Kasumi-1 (cell line): ENCODE measurements around the gene AZU1.
A peak's percentile ranks its signal among the peaks of the same experiment; 100 is the strongest.

Experiments
- DNase-seq, 2 experiments: peaks; one replicate each; lab custom pipeline; 2025; lab: John Stamatoyannopoulos, UW

The AZU1 gene, protein sequence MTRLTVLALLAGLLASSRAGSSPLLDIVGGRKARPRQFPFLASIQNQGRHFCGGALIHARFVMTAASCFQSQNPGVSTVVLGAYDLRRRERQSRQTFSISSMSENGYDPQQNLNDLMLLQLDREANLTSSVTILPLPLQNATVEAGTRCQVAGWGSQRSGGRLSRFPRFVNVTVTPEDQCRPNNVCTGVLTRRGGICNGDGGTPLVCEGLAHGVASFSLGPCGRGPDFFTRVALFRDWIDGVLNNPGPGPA

DNA sequence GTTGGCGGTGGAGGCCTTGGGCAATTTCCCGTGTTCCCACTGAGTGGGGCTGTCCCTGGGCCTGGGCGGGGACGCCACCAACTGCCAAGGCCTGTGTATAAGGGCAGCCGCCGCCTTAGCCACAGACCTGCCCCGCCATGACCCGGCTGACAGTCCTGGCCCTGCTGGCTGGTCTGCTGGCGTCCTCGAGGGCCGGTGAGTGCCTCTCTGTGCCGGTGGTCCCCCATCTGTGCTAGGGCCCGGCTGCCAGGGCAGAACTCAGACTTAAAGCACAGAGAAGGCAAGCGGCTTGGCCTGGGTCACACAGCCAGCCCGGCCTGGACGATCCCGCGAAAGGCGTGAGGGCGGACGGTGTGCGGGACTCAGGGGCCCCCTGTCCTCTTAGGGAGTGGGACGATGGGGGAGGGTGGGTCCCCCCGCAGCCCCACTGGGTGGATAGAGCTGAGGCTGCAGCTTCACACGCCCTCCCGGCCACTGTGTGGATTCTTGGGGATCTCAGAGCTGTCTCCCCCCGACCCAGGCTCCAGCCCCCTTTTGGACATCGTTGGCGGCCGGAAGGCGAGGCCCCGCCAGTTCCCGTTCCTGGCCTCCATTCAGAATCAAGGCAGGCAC lies at the start of gene AZU1:
AZU1 (plus strand) TSS at position 128 of the 612 bp plus-strand sequence; CDS start at position 138, 10 bp downstream.
- peak; percentile 70 to 71 for DNase-seq

DNA sequence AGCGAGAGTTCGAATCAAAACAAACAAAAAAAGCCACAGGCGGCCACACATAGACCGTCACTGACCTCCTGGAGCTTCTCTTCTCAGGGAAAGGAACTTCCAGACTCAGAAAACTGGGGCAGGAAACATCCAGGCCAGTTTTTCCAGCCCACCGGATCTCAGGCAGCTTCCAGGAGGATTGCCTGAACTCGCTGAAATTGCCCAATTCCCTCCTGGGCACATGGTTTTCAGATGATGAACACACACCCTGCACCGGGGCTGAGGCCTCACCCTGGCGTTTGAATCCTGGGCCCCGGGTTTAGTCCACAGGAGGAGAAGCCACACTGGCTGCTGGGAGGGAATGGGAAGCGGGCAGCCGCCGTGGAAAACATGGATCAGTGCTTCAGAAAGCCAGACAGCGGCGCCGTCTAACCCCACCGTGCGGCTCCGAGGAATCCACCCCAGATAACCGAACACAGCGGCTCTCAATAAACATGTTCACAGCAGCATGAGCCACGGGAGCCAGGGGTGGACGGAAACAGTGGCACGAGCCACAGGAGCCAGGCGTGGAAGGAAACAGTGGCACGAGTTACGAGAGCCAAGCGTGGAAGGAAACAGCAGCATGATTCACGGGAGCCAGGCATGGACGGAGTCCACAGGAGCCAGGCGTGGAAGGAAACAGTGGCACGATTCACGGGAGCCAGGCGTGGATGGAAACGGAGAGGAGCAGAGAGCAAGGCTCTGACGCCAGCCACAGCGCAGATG lies 48.6 kb upstream of the AZU1 start:
- no peak for DNase-seq

DNA sequence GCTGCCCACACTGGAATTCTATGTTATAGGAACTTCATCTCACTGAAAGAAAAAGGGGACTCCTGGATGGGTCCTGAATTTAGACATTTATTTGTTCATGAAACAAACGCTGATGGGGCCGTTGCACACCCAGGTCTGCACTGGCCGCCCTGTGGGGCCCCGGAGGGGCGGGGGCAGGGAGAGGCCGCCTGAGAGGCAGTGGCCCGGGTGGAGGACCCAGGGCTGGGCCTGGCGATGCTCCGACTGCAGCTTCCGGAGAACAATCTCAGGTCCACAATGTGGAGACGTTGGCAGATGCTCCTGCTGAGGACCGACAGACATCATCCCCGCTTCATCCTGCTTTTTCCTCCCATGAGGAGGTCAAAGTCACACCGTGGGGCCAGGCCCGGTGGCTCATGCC lies 46.7 kb upstream of the AZU1 start:
- DNase-seq = no peak

DNA sequence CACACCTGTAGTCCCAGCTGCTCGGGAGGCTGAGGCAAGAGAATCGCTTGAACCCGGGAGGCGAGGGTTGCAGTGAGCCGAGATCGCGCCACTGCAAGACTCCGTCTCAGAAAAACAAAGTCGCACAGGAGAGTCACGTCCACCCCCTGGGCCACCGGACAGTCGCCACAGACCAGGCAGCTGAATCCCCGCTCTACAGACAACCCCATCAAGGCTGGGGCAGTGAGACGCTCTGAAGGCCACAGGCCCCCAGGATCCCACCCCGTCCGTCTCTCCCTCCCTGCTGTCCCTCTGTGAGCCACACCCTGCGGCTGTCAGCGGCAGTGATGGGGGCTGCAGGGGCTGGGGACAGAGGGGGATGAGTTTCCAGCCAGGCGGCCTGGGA lies 45.8 kb upstream of the AZU1 start:
- no peak for DNase-seq

DNA sequence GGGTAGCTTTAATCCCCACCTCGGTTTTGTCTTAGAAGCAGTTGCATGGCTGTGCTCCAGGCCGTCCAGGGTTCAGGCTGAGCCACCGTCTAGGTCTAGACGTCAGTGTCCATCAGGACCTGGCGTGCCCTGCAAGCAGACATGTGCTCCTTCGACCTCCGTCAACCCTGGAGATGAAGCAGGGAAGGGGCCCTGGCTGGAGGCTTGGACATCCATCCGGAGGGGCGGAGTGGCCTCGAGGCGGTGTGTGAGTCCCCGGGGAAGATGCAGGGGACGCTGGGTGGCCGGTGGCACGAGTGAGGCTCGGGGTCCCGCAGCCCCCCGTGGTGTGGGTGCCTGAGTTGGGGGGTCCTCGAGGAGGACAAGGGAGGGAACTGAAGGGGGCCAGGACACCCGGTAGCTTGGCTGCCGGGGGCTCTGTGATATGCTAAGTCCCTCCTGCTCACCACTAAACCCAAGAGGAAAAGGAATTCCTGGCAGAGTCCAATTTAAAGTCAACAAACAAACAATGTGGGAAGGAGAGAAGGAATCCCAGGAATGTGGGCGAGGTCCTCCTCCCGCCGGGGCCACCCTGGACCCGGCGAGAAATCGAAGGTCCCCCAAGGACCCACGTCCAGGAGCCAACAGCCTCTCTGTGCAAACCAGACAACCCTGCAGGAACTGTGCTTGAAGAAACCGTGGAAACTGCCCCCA lies 45.3 kb upstream of the AZU1 start:
- no peak for DNase-seq

DNA sequence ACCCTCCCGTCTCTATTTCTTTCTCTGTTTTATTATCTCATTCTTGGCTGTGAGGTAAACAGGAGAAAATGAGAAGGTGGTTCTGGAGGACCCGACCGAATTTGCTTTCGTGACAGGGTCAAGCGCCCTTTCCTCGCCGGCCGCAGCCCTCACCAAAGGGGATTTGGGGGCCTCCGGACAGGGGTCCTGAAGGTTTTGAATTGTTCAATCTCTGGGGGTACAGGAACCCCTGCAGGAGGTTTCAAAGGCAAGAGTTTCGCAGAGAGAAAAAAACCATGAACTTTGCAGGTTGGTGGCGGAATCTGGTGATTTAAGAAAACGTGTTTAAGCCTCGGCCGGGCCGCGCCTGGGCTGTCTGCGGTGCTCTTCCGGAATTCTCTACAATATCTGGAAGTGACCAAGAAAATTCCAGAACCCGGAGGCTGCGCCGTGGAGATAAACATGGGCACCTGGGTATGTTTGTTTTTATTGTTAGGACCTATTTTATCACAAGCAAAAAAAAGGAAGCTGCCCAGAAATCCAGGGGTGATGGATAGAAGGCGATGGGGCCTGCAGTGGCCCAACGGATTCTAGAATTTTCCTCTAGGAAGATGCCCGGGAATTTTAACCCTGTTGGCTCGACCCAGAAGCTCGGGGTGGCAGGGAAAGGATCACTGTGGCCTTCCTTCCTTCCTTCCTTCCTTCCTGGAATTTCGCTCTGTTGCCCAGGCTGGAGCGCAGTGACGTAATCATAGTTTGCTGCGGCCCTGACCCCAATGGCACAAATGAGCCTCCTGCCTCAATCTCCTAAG lies 44.6 kb upstream of the AZU1 start:
- no peak for DNase-seq

DNA sequence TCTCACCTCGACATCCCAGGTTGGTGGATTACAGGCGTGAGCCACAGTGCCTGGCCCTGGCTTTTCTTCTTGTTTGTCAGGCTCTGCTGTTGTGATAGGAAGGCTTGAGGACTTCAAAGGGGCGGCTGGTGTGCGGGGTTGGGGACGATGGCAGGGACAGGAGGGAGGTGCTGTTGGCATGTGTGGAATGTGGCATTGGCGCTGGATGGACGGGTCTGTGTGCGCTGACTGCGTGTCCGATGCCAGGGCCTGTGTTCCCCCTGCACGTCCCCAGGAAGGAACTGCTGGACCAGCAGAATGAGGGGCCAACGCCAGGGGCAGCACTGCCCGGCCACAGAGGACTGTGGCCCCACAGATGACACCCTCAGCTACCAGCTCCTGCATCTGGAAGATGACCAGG lies 43.1 kb upstream of the AZU1 start:
- no peak for DNase-seq

DNA sequence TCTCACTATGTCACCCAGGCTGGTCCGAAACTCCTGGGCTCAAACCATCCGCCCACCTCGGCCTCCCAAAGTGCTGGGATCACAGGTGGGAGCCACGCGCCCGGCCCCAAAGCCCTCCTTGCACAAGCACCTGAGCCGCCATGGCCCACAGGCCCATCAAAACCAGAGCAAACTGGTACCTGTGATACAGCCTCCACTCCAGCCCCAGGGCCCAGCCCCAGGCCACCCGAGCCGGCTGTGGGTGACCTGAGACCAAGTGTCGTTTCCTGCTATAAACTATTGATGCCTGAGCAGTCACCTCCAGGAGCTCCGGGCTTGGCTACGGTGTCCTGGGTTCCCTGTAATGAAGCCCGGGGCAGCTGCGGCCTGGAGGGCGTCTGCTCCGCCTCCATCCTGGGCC lies 40.1 kb upstream of the AZU1 start:
- DNase-seq = no peak

DNA sequence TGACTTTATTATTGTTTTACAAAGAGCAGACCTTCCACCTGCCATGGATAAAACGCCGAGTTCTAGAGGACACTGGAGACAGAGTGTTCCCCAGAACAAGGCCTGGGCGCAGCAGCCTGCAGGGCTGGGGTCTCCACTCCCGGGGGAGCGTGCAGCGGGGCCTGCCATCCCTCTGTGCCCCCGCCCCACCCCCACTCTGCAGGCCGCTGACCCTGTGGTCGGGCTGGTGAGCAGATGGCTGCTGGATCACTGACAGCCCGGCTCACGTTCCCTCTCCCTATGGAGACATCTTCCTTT lies 39.0 kb upstream of the AZU1 start:
- no peak for DNase-seq

DNA sequence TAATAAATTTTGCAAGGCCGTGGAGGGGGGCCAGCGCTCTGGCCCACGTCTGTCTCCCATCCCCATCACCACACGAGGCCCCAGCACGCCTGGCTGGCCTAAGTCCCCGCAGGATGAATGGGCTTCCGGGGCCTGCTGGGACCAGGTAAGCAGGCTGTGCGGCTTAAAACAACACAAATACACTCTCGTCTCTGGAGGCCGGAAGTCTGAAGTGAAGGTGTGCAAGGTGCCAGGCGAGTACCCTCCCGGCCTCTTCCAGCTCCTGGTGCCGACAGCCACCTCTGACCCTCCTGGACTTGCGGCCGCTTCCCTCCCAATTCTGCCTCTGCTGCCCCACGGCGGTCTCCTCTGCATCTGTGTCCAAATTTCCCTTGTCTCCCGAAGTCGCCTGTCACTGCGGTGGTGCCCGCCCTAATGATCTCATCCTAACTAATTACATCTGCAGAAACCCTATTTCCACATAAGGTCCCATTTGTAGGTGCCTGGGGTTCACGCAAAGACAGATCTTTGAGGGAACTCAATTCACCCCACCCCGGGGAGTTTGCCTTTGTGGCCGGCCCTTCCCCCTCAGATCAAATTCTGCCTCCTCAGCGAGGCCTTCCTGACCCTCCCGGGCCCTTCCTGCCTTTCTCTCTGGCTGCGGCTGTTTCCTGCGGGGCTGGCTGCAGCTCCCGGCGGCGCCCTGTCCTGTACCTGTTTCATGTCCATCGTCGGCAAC lies 38.5 kb upstream of the AZU1 start:
- DNase-seq = peak; percentile 48 to 52

DNA sequence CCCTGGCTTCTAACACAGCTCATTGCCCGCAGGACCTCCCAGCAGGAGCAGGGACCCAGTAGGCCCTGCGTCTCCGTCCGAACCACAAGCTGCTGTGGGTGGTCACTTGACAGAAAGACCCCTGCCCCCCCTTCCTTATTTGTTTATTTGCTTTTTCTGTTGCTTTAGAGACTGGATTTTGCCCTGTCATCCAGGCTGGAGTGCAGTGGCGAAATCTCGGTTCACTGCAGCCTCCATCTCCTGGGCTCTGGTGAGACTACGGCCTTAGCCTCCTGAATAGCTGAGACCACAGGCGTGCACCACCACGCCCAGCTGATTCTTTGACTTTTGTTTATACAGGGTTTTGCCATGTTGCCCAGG lies 38.0 kb upstream of the AZU1 start:
- no peak for DNase-seq

DNA sequence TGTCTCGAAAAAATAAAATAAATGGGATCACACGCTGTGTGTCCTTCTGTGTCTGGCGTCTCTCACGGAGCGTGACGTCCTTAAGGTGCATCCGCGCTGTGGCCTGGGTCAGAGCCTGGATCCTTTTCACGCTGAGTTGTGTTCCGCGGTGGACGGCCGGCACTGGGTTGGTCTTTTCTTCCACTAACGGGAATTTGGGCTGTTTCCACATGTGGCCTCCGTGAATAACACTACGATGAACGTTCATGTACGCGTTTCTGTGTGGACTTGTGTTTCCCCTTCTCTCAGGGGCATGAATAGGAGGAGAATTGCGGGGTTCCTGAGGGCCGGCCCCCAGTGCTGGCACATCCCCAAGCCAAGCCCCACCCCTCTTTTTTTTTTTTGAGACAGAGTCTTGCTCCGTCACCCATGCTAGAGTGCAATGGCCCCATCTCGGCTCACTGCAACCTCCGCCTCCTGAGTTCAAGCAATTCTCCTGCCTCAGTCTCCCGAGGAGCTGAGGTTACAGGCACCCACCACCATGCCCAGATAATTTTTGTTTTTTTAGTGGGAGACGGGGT lies 36.5 kb upstream of the AZU1 start:
- DNase-seq = no peak

DNA sequence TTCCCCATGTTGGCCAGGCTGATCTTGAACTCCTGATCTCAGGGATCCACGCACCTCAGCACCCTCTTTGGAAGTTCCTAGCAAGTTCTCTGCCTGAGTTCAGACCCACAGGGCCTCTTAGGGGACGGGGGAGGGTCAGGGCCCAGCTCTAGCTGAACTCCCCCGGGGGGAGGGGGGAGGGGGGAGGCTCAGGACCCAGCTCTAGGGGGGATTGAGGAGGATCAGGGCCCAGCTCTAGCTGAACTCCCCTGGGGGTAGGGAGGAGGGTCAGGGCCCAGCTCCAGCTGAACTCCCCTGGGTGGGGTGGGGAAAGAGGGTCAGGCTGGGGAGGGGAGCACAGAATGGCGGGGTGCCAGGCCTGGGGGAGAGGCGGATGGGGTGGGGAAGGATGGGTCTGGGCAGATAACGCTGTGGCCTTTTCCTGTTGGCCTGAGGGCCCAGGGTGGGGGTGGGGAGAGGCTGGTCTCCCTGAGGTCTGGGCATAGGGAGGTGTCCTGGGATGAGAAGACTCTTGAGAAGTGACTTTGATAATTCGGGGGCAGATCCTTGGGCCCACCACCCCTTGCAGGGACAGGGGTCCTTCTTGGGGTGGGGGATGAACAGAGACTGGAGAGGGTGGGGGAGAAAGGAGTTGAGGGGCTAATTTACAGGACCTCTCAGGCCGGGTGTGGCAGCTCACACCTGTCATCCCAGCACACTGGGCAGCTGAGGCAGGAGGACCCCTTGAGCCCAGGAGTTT lies 35.9 kb upstream of the AZU1 start:
- no peak for DNase-seq

DNA sequence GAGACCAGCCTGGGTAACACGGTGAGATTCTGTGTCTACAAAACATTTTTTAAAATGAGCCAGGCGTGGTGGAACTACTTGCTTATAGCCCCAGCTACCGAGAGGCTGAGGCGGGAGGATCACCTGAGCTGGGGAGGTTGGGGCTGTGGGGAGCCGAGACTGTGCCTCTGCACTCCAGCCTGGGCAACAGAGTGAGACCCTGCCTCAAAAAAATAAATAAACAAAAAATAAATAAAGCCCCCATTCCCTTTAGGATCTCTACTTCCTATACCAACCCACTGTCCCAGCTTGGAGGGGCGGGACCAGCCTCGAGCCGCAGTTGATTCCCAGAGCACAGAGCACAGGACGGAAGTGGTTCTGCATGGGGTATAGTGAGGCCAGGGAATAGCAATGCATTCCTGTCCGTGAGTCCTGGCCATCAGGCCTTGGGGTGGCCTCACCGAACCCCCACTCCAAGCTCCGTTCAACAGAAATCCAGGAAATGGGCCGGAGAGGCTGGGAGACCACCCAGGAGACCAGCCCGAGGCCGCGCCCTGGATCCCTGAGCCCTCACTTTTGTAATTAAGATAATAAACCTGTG lies 35.2 kb upstream of the AZU1 start:
- DNase-seq = no peak

DNA sequence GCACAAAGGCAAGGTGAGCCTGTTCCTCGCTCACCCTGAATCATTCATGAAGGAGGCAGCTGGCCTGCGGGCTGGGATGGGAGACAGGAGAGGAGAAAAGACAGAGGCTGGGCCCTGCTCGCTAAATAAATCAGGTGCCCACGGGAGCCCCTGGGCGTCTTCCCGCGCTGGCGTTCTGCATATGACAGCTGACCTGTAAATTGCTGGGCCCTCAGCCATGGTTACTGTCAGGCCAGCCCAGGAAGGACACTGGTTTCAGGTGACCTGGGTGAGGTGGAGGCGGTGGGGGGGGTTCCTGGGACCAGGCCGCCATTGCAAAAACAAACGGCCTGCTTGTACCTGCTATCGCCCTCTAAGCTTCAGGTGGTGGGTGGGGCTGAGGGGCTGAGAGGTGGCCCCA lies 33.8 kb upstream of the AZU1 start:
- DNase-seq = no peak

DNA sequence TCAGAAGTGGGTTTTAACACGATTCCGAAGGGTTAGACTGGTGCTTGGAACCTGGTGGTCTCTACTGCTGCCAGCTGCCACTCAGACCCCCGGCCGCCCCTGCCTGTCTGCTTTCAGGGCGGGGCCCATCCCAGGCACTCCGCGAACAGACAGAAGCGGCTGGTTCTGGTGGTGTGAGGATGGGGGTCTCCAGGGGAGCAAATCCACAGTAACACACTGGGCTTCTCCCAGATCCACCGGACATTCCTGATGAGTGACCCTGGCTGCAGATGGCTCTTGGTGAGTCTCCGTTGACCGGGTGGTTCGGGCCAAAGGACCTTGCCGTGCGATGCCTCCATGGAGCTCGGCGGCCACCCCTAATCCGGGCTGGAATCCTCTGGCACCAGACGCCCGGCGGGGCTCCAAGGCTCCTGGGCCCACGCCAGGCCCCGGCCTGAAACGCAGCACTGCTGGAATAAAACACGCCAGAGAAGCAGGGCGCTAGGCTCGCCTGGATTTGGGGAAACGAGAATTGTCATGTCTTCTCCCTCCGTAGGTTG lies 32.5 kb upstream of the AZU1 start:
- DNase-seq = no peak

DNA sequence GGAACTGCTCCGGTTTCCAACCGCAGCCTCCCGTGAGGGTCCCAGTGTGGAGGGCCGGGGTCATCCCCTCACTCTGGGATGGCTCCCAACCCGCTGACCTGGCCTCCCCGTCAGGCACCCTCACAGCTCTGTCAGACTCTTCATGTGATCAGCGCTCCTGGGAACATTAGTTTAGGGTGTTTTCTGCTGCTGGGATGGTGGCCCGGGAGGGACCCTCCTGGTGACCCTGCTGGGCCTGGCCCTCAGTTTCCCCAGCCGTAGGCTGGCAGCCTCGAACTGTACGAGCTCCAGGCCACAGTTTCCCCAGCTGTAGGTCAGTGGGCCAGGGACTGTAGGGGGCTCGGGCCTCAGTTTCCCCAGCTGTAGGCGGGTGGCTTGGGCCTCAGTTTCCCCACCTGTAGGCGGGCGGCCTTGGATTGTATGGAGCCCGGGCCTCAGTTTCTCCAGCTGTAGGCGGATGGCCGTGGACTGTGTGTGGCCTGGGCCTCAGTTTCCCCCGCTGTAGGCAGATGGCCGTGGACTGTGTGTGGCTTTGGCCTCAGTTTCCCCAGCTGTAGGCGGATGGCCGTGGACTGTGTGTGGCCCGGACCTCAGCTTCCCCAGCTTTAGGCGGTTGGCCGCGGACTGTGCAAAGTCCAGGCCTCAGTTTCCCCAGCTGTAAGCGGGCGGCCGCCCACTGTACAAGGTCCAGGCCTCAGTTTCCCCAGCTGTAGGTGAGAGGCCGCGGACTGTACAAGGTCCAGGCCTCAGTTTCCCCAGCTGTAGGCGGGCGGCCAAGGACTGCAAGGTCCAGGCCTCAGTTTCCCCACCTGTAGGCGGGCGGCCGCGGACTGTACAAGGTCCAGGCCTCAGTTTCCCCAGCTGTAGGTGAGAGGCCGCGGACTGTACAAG lies 31.7 kb upstream of the AZU1 start:
- DNase-seq = no peak

DNA sequence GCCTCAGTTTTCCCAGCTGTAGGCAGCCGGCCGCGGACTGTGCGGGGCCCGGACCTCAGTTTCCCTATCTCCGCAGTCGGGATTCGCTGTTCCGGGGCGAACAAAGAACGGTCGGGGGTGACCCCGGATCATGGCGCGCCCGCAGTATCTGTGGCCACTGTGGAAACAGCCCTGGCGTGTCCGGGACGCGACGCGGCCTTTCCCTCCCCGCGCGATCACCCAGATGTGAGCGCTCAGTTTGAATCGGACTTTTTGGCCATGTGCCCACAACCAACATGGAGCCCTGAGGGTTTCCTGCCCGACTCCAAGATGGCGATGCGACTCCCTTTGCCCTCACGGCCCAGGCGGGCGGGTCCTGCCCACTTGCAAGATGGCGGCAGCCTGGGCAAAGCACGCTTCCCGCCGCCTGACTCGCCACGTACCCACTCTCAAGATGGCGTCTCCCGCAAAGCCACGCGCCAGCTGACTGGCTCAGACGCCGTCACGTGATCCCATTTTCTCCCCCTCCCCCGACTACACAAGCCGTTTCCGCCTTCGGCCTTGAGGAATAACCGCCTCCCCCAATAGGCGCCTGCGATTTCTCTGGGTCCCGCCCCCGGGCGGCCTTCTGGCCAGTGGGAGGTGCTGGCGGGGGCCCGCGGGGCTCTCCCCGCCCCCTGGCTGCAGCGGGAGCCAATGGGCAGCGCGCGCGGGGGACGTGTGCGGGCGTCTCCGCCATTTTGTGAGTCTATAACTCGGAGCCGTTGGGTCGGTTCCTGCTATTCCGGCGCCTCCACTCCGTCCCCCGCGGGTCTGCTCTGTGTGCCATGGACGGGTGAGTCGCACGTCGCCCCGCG lies 30.7 kb upstream of the AZU1 start, which contains the start of gene PTBP1:
PTBP1 (plus strand) TSS at position 761 of the 836 bp plus-strand sequence; CDS start at position 807, 46 bp downstream.
- peak; percentile 99 for DNase-seq
